NOMO-1 treated with dmso at 0.1 percent for 144 hours (cell line): ENCODE data around the gene PTPN23.
A peak's percentile ranks its signal among the peaks of the same experiment; 100 is the strongest.
"Not testable (repeated sequence)": the region's sequence is repeated elsewhere in the genome, so short reads cannot be mapped to it uniquely, and the experiment has no call there.

Experiments
- DNase-seq: peaks from one replicate; lab custom pipeline; 2025; ENCODE audit not compliant: unreplicated experiment; lab: John Stamatoyannopoulos, UW

PTPN23 gene

GRCh38 chr3:47380601-47381316 is at the start of gene PTPN23:
PTPN23 (plus strand) TSS chr3:47381021; CDS start chr3:47381097, 76 bp downstream.
- peak; percentile 99 for DNase-seq

GRCh38 chr3:47333907-47334306 is 46.9 kb upstream of the PTPN23 start:
- no peak for DNase-seq

- no peak for DNase-seq
Observed at GRCh38 chr3:47337656-47338055, 43.2 kb upstream of the PTPN23 start.

GRCh38 chr3:47339951-47340350 is 40.9 kb upstream of the PTPN23 start:
- DNase-seq, result no peak

GRCh38 chr3:47340866-47341265 is 40.0 kb upstream of the PTPN23 start:
- DNase-seq, result no peak

GRCh38 chr3:47342151-47342550 is 38.7 kb upstream of the PTPN23 start:
- DNase-seq, result no peak

GRCh38 chr3:47342812-47343211 is 38.0 kb upstream of the PTPN23 start:
- no peak for DNase-seq

GRCh38 chr3:47343471-47343971 is 37.3 kb upstream of the PTPN23 start:
- DNase-seq, result no peak

GRCh38 chr3:47344971-47345370 is 35.9 kb upstream of the PTPN23 start:
- DNase-seq, result no peak

GRCh38 chr3:47347217-47347801 is 33.5 kb upstream of the PTPN23 start:
- peak; percentile 61 for DNase-seq

GRCh38 chr3:47348411-47349154 is 32.2 kb upstream of the PTPN23 start:
- DNase-seq, result no peak

- DNase-seq, result no peak
Observed at GRCh38 chr3:47355010-47355409, 25.8 kb upstream of the PTPN23 start.

- DNase-seq, result no peak
Observed at GRCh38 chr3:47356201-47356600, 24.6 kb upstream of the PTPN23 start.

- no peak for DNase-seq
Observed at GRCh38 chr3:47359323-47359722, 21.5 kb upstream of the PTPN23 start.

GRCh38 chr3:47360110-47360517 is 20.7 kb upstream of the PTPN23 start:
- DNase-seq, result not testable (repeated sequence)

- peak; percentile 28 for DNase-seq
Observed at GRCh38 chr3:47362701-47363100, 18.1 kb upstream of the PTPN23 start.

GRCh38 chr3:47365213-47366153 is 15.3 kb upstream of the PTPN23 start:
- no peak for DNase-seq

- no peak for DNase-seq
Observed at GRCh38 chr3:47366833-47367232, 14.0 kb upstream of the PTPN23 start.

GRCh38 chr3:47367631-47368030 is 13.2 kb upstream of the PTPN23 start:
- DNase-seq, result no peak

- DNase-seq, result not testable (repeated sequence)
Observed at GRCh38 chr3:47370020-47370419, 10.8 kb upstream of the PTPN23 start.
